Activated CD8-positive, alpha-beta memory T cell treated with anti-CD3 and anti-CD28 coated beads, Interleukin-2, amount 50 U/mL, for 48 hours (primary cell): Measurements from ENCODE around the gene CXorf49B.
"Not testable (repeated sequence)": the region's sequence is repeated elsewhere in the genome, so short reads cannot be mapped to it uniquely, and the experiment has no call there.

ENCODE experiments used
- DNase-seq: peaks from one replicate; pipeline ENCODE4 v3.0.0-alpha.2; 2020

Gene CXorf49B

GRCh38 chrX:71763049-71763448, at the start of gene CXorf49B:
CXorf49B (plus strand) TSS chrX:71763349; CDS start chrX:71763424, 75 bp downstream.
- not testable (repeated sequence) for DNase-seq

- DNase-seq, result not testable (repeated sequence)
These were observed 49.1 kb upstream of the CXorf49B start for GRCh38 chrX:71714064-71714463.

DNA sequence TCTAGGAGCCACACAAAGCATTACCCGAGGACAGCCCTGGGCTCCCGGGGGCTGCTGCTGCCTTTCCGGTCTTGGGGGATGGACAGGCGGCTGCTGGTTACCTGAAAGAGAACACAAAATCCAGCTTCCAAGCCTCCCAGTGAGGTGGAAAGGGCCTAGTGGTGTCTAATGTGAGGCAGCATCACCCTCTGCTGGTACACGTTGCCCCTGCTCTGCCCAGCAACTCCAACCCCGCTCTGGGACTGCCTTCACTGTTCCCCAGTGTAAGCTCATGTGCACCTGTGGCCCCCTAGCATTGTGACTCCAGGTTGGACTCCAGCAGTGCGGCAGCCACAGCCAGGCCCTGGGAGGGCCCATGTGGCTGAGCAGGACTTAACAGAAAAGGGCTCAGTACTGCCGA, 47.6 kb upstream of the CXorf49B start:
- not testable (repeated sequence) for DNase-seq

DNA sequence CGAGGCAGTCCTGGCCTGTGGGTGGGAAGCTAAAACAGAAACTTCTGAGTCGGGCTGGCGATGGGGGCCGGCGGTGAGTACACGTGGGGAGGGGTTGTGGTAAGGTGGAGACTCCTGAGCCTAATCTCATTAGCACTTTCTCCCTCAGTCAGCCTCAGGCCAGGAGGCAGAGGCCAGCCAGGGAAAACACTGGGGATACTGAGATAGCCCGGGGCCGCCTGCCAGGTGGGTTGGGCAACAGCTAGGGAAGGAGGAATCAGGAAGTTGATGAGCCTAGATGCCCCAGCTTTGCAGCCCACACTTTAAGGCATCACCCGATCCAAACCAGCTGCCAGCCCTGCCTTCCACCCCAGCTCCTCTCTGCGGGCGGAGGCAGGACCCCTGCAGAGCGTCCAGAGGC, 46.8 kb upstream of the CXorf49B start:
- DNase-seq, result not testable (repeated sequence)

GRCh38 chrX:71718185-71718584, 45.0 kb upstream of the CXorf49B start, which contains the start of gene CXorf49:
CXorf49 (minus strand) TSS chrX:71718285; CDS start chrX:71718151, 134 bp downstream.
- DNase-seq, result not testable (repeated sequence)

DNA sequence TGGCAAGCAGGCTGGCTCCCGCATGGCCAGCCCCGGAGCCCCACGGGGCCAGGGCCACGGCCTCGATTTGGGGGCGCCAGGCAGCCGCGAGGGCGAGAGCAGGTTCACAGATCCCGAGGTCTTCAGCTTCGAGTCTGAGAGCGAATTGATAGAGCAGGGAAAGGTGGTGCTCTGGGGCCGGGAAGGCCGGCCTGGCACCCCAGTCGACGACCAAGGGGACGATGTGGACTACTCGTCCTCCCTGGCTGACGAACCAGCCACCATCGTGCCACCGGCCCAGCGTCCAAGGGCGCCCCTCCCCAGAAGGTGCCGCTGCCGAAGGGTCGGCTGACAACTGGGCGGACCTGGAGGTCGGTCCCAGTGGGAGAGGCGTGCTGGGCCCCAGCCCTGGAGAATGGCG, 44.0 kb upstream of the CXorf49B start:
- not testable (repeated sequence) for DNase-seq

DNA sequence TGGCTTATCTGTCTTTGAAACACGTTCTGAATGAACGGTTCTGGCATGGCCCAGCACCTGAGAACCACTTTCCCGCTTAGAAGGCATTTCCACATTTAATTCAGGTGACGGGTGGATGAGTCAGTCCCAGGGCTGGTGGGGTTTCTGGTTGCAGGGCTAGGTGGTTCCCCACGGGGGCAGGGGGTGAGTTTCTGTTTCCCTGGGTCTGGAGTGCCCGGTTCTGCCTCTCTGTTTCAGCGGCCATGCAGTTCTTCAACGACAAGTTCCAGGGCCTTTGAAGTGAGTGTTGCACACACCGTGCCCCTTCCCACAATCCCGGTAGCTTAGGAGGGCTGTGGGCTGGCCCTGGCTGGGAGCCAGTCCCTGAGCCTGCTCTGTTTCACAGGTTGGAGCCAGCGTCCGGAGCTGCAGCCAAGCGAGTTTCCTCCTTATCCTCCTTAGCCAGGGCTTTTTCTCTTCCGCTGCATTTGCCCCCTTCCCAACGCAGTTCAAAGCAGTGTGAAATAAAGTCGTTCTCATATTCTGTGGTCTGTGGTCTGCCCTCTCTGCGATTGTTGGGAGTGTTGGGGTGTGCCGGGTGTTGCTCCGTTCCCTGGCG, 42.8 kb upstream of the CXorf49B start:
- not testable (repeated sequence) for DNase-seq

DNA sequence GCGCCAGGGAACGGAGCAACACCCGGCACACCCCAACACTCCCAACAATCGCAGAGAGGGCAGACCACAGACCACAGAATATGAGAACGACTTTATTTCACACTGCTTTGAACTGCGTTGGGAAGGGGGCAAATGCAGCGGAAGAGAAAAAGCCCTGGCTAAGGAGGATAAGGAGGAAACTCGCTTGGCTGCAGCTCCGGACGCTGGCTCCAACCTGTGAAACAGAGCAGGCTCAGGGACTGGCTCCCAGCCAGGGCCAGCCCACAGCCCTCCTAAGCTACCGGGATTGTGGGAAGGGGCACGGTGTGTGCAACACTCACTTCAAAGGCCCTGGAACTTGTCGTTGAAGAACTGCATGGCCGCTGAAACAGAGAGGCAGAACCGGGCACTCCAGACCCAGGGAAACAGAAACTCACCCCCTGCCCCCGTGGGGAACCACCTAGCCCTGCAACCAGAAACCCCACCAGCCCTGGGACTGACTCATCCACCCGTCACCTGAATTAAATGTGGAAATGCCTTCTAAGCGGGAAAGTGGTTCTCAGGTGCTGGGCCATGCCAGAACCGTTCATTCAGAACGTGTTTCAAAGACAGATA, 2.4 kb upstream of the CXorf49B start:
- DNase-seq, result not testable (repeated sequence)

GRCh38 chrX:71764832-71765231, 1.7 kb downstream of the CXorf49B start:
- not testable (repeated sequence) for DNase-seq

DNA sequence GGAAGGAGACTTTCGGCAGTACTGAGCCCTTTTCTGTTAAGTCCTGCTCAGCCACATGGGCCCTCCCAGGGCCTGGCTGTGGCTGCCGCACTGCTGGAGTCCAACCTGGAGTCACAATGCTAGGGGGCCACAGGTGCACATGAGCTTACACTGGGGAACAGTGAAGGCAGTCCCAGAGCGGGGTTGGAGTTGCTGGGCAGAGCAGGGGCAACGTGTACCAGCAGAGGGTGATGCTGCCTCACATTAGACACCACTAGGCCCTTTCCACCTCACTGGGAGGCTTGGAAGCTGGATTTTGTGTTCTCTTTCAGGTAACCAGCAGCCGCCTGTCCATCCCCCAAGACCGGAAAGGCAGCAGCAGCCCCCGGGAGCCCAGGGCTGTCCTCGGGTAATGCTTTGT, 2.5 kb downstream of the CXorf49B start:
- DNase-seq, result not testable (repeated sequence)

GRCh38 chrX:71767134-71767533, 4.0 kb downstream of the CXorf49B start:
- not testable (repeated sequence) for DNase-seq

GRCh38 chrX:71778322-71778721, 15.2 kb downstream of the CXorf49B start:
- not testable (repeated sequence) for DNase-seq

GRCh38 chrX:71782225-71782949, 19.2 kb downstream of the CXorf49B start:
- DNase-seq, result not testable (repeated sequence)

DNA sequence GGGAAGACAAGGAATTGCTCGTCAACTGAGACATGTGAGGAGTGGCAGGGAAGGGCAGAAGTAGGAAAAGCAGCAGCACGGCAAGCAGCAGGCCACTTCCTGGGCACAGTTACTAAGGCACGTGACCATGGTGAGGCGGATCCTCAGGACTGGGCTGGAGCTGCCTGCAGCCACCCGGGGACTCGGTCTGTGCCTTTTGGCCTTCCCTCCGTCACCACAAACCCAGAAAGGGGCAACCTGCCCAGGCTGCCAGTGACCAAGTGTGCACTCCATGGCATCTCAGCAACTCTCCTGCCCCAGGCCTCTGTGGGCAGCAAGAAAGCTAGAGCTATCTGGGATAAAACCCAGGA, 19.8 kb downstream of the CXorf49B start:
- not testable (repeated sequence) for DNase-seq

- DNase-seq, result not testable (repeated sequence)
These were observed 20.6 kb downstream of the CXorf49B start for GRCh38 chrX:71783569-71784347.

DNA sequence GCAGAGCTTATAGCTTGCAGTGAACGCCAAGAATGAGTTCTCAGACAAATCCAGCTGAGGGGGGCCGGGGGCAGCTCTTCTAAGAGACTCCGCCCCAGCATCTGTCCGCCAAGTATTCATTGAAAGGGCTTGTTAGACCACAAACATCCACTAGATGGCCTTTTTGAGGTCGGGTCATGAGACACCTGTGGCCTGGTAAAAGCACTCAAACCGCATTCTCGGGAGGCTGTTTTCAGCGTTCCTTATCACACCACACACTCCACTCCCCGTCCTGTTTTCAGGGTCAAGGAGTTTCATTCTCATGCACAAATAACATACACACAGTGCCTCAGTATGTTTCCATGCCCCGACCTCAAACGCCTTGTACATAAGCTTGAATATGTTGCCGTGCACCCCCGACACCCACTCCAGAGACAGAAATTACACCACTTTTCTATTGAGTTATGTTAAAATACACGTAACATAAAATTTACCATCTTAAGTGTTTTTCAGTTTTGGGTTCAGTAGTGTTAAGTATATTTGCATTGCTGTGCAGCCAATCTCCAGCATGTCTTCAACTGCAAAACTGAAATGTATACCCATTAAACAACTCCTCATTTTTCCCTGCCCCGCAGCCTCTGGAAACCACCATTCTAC, 21.3 kb downstream of the CXorf49B start:
- DNase-seq, result not testable (repeated sequence)

DNA sequence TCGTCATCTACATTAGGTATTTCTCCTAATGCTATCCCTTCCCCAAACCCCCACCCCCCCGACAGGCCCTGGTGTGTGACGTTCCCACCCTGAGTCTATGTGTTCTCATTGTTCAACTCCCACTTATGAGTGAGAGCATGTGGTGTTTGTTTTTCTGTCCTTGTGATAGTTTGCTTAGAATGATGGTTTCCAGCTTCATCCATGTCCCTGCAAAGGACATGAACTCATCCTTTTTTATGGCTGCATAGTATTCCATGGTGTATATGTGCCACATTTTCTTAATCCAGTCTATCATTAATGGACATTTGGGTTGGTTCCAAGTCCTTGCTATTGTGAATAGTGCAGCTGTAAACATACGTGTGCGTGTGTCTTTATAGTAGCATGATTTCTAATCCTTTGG, 43.3 kb downstream of the CXorf49B start:
- DNase-seq, result not testable (repeated sequence)

- DNase-seq, result no peak
These were observed 46.7 kb downstream of the CXorf49B start for GRCh38 chrX:71809886-71810285.

- DNase-seq, result no peak
These were observed 51.2 kb downstream of the CXorf49B start for GRCh38 chrX:71814123-71814912.

DNA sequence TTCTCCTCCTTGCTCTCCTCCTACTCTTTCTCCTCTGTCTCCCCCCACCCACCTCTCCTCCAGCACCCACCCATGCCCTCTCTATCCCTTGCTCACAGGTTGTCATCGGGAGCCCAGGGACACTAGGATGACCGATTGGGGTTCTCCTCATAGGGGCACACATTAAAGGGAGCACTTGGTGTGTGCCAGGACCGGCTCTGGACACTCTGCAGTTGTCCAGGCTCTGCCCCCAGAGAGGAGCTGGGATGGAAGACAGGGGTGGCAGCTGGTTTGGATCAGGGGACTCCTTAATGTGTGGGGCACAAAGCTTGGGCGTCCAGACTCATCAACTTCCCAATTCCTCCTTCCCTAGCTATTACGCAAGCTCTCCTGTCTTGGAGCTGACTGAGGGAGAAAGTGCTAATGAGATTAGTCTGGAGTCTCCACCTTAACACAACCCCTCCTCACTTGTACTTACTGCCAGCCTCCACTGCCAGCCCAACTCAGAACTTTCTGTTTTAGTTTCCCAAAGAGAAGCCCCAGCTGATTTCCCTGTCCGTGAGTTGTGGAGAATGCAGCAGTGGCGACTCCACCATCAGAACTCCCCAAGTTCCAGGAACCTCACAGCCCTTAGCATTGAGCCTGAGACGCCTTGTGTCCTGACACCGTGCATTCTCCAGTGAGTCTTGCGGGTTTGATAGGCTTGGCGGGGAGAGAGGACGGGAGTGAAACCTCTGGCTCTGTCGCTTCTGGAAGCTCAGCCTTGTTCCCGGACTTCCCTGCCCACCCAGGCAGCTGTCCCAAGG, 52.2 kb downstream of the CXorf49B start:
- DNase-seq, result no peak

- no peak for DNase-seq
These were observed 52.7 kb downstream of the CXorf49B start for GRCh38 chrX:71815906-71816156.
